ENCODE results near the gene SH3RF2. TPM values are rescaled to one million over a fixed set of nuclear protein-coding genes. Genes with fewer than 3 reads are reported as not detected.

The SH3RF2 gene
- total and polyA plus RNA-seq, 9 of the 15 experiments (the other 6 are each of a cell fraction or from before 2014, with no cell fraction given): 0.05 TPM; not detected in 8

- H3K9me1 ChIP-seq (ENCODE audit: control insufficient read depth, insufficient read depth, low read length): no peaks in the 10 kb centered on the region
- H3K79me2 ChIP-seq (ENCODE audit: control insufficient read depth, insufficient read depth, low read length): no peaks in the 10 kb centered on the region
- no TSS peak for BruUV-seq (replicated peaks)
- no peaks in the 10 kb centered on the region for H3K9me3 ChIP-seq (replicated peaks; ENCODE audit: control insufficient read depth, insufficient read depth, low read depth, low read length)
- H2AFZ ChIP-seq (ENCODE audit: low read depth, low read length): no peak overlapping the region
- 0% methylated on average over 1 of the region's 1 CpG for WGBS (ENCODE audit: insufficient coverage, low coverage, missing lambda C conversion rate)
- intact Hi-C loops (cut with micrococcal nuclease): no loop called here
- no peak overlapping the region for H3K4me2 ChIP-seq (ENCODE audit: insufficient read depth, low read length)
- POLR2A ChIA-PET: no interaction called here
- no peaks in the 10 kb centered on the region for H3K27me3 ChIP-seq (ENCODE audit: control insufficient read depth in 2 of 2, insufficient read depth in 2 of 2, low read length in 2 of 2)
- no peaks in the 10 kb centered on the region for H4K20me1 ChIP-seq (replicated peaks; ENCODE audit: control insufficient read depth, insufficient read depth, low read length)
- in situ Hi-C loops (cut with MboI): no loop called here
- FAIRE-seq (no peak), DNase-seq (ENCODE audit: extremely low read depth in 1 of 4, low spot score in 3 of 4) (no peak), ATAC-seq (no peak)
- H3K36me3 ChIP-seq (ENCODE audit: control insufficient read depth, insufficient read depth, low read length): no peaks in the 10 kb centered on the region
- no peak overlapping the region for H3K4me3 ChIP-seq
- CTCF ChIA-PET (ENCODE audit: low intra/inter-chr PET ratio): no interaction called here
- TF ChIP-seq ZNF197 (CRISPR knock-in tag; IDR thresholded peaks at IDR 0.05; ENCODE audit: low read depth) (no peak), DNMT1 (IDR thresholded peaks at IDR 0.05) (no peak), TFAM (CRISPR knock-in tag; conservative IDR thresholded peaks at IDR 0.05) (no peak), TAF15 (IDR thresholded peaks at IDR 0.05; ENCODE audit: low read depth, low read length) (no peak), ZNF695 (CRISPR knock-in tag; IDR thresholded peaks at IDR 0.05) (no peak), ZBTB40 (IDR thresholded peaks at IDR 0.05) (no peak), ZBTB40 (CRISPR knock-in tag; IDR thresholded peaks at IDR 0.05) (no peak), ZBTB12 (CRISPR knock-in tag; IDR thresholded peaks at IDR 0.05) (no peak), EP300 (IDR thresholded peaks at IDR 0.05; ENCODE audit: low read length) (no peak), EGR1 (conservative IDR thresholded peaks at IDR 0.05) (no peak), ZC3H4 (CRISPR knock-in tag; IDR thresholded peaks at IDR 0.05; ENCODE audit: borderline replicate concordance) (no peak), E2F4 (CRISPR knock-in tag; IDR thresholded peaks at IDR 0.05; ENCODE audit: low read depth) (no peak), EWSR1 (IDR thresholded peaks at IDR 0.05; ENCODE audit: borderline replicate concordance, low read depth, partially characterized antibody) (no peak), MAFK (IDR thresholded peaks at IDR 0.05; ENCODE audit: low read length) (no peak)
- no peak overlapping the region for H3K27ac ChIP-seq (ENCODE audit: extremely low read depth, low read depth, low read length)
- no peaks in the 10 kb centered on the region for H3K4me1 ChIP-seq (replicated peaks in 1 of 2; ENCODE audit: control insufficient read depth in 2 of 2, insufficient read depth in 2 of 2, low read length in 2 of 2)
- H3K9ac ChIP-seq (ENCODE audit: insufficient read depth in 1 of 2, low read depth in 2 of 2, low read length in 2 of 2): no peak overlapping the region
Measured at GRCh38 chr5:145978708-145979107, 42.3 kb downstream of the SH3RF2 start.

All from K562 (cell line).